ENCODE measurements around the gene STON2. TPM values are rescaled to one million over a fixed set of nuclear protein-coding genes. Genes with fewer than 3 reads are reported as not detected.

The STON2 gene
- total RNA-seq, 1 experiment from 2014 or later = 9.1 TPM

DNA sequence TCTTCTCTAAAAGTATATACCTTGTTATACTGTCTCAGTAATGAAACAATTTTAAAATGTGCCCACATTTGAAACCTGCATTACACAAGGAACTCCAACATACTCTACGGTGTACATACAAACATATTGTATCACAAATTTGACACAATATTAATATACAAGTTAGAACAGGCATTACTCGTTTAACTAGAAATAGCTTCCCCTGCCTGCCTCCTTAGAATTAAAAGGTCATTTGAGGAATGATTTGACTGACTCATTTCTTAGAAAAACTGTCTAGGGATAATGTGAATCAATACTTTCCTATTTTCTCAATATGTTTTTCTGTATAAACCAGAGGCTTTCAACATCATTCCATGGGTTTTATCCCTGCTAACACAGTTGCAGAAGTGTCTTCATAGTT, 73.7 kb downstream of the STON2 start:
- POLR2A ChIA-PET (ENCODE audit: unreplicated experiment) = no interaction called here

DNA sequence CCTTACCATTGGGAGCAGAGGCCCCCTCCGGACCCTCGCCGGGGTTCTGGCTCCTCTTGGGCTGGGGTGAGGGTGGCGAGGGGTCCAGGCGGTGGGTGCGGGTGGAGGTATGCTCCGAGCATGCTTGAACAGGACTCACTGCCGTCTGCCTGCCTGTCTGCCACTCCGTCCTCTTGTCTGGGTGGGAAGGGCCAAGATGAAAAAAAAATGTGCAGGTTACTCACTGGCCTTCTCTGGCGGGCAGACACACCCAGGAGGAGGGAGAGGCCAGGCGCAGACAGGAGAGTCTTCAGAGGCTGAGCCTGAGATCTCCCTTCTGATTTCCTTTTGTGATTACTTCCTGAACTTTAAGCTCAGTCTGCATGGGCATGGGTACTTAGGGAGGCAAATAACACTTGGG, 76.1 kb downstream of the STON2 start:
- Histone ChIP-seq H3K4me3 (peak overlapping the region; percentile 76), H3K79me2 (ENCODE audit: low read depth) (no peaks in the 10 kb centered on the region), H3F3A (ENCODE audit: insufficient read depth, low read depth) (no peaks in the 10 kb centered on the region), H3K9me3 (ENCODE audit: insufficient read depth, low read depth) (no peaks in the 10 kb centered on the region), H3K27me3 (ENCODE audit: insufficient read depth, low read depth) (no peaks in the 10 kb centered on the region), H3K4me1 (replicated peaks; ENCODE audit: insufficient read depth) (peaks cover 19% of the 10 kb centered on the region), H3K4me2 (peak overlapping the region; percentile 93), H2AFZ (peak overlapping the region; percentile 74), H4K20me1 (ENCODE audit: insufficient read depth) (no peaks in the 10 kb centered on the region), H3K27ac (peak overlapping the region; percentile 59), H3K36me3 (ENCODE audit: low read depth) (no peaks in the 10 kb centered on the region), H3K9me2 (ENCODE audit: insufficient read depth) (no peaks in the 10 kb centered on the region)
- POLR2A ChIA-PET (ENCODE audit: unreplicated experiment) = interaction anchor here (0.6 kb wide), 2 partner anchors 84 to 169 kb away, joined by 9 to 12 read pairs; no protein-coding TSS in a partner anchor
- intact Hi-C loops (cut with micrococcal nuclease; ENCODE audit: unreplicated experiment) = loop anchor here (10.0 kb wide), 1 partner anchor 111 kb away; no protein-coding TSS in a partner anchor
- no TSS peak for BruUV-seq (replicated peaks)
- CTCF ChIA-PET = no interaction called here
- no peak for TF ChIP-seq EZH2 (IDR thresholded peaks at IDR 0.05; ENCODE audit: low read depth)
- TF ChIP-seq, protein P1, sequence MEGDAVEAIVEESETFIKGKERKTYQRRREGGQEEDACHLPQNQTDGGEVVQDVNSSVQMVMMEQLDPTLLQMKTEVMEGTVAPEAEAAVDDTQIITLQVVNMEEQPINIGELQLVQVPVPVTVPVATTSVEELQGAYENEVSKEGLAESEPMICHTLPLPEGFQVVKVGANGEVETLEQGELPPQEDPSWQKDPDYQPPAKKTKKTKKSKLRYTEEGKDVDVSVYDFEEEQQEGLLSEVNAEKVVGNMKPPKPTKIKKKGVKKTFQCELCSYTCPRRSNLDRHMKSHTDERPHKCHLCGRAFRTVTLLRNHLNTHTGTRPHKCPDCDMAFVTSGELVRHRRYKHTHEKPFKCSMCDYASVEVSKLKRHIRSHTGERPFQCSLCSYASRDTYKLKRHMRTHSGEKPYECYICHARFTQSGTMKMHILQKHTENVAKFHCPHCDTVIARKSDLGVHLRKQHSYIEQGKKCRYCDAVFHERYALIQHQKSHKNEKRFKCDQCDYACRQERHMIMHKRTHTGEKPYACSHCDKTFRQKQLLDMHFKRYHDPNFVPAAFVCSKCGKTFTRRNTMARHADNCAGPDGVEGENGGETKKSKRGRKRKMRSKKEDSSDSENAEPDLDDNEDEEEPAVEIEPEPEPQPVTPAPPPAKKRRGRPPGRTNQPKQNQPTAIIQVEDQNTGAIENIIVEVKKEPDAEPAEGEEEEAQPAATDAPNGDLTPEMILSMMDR (conservative IDR thresholded peaks at IDR 0.05) = no peak
- peak; percentile 47 to 79 for DNase-seq

More for the DNA sequence above, 73.7 kb downstream of the STON2 start:
- DNase-seq = peak in 1 of 2 experiments; percentile 68
- no peaks in the 10 kb centered on the region for H3F3A ChIP-seq (ENCODE audit: insufficient read depth, low read depth)
- H3K4me2 ChIP-seq = peak overlapping the region; percentile 36; the same call in 1 of the 2 replicates
- H3K9me3 ChIP-seq (ENCODE audit: insufficient read depth, low read depth) = no peaks in the 10 kb centered on the region
- no peaks in the 10 kb centered on the region for H3K36me3 ChIP-seq (ENCODE audit: low read depth)
- no peak overlapping the region for H2AFZ ChIP-seq
- H3K79me2 ChIP-seq (ENCODE audit: low read depth) = no peaks in the 10 kb centered on the region
- H3K27me3 ChIP-seq (ENCODE audit: insufficient read depth, low read depth) = no peaks in the 10 kb centered on the region
- CTCF ChIA-PET = no interaction called here
- H3K4me3 ChIP-seq = no peak overlapping the region
- TF ChIP-seq EZH2 (IDR thresholded peaks at IDR 0.05; ENCODE audit: low read depth) = no peak
- TF ChIP-seq, protein P1 (conservative IDR thresholded peaks at IDR 0.05) = no peak
- intact Hi-C loops (cut with micrococcal nuclease; ENCODE audit: unreplicated experiment) = loop anchor here (10.0 kb wide), 1 partner anchor 108 kb away; no protein-coding TSS in a partner anchor
- H4K20me1 ChIP-seq (ENCODE audit: insufficient read depth) = no peaks in the 10 kb centered on the region
- no peak overlapping the region for H3K27ac ChIP-seq
- peaks cover 19% of the 10 kb centered on the region for H3K4me1 ChIP-seq (replicated peaks; ENCODE audit: insufficient read depth)
- no peaks in the 10 kb centered on the region for H3K9me2 ChIP-seq (ENCODE audit: insufficient read depth)
- BruUV-seq (replicated peaks) = no TSS peak

DNA sequence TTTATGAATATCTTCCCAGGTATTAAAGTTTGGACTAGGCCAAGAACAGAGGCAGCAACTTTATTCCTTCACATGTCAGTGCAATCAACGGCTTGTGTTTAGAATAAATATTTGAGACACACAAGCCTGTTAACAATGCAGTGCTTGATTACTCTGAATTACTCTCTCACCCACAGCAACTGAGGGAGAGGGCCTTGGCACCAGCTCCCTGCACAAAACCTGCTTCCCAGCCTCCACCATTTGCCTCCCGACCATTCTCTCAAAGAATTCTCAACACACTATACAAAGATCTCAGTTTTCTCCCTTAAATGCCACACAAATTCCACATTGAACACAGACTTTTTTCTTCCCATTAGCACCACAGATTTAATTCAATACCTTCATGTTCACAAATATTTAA, 77.0 kb downstream of the STON2 start:
- Histone ChIP-seq H3K79me2 (ENCODE audit: low read depth) (no peaks in the 10 kb centered on the region), H2AFZ (no peak overlapping the region), H3F3A (ENCODE audit: insufficient read depth, low read depth) (no peaks in the 10 kb centered on the region), H3K4me2 (peak overlapping the region; percentile 93), H3K4me1 (replicated peaks; ENCODE audit: insufficient read depth) (peaks cover 19% of the 10 kb centered on the region), H3K9me2 (ENCODE audit: insufficient read depth) (no peaks in the 10 kb centered on the region), H3K27ac (peak overlapping the region; percentile 59; the same call in 1 of the 2 replicates), H3K36me3 (ENCODE audit: low read depth) (no peaks in the 10 kb centered on the region), H3K4me3 (peak overlapping the region; percentile 76; the same call in 1 of the 2 replicates), H4K20me1 (ENCODE audit: insufficient read depth) (no peaks in the 10 kb centered on the region), H3K9me3 (ENCODE audit: insufficient read depth, low read depth) (no peaks in the 10 kb centered on the region), H3K27me3 (ENCODE audit: insufficient read depth, low read depth) (no peaks in the 10 kb centered on the region)
- POLR2A ChIA-PET (ENCODE audit: unreplicated experiment) = no interaction called here
- TF ChIP-seq EZH2 (IDR thresholded peaks at IDR 0.05; ENCODE audit: low read depth) = no peak
- TF ChIP-seq, protein P1 (conservative IDR thresholded peaks at IDR 0.05) = no peak
- no TSS peak for BruUV-seq (replicated peaks)
- DNase-seq = no peak
- intact Hi-C loops (cut with micrococcal nuclease; ENCODE audit: unreplicated experiment) = loop anchor here (10.0 kb wide), 1 partner anchor 112 kb away; no protein-coding TSS in a partner anchor
- CTCF ChIA-PET = no interaction called here
